Astrocyte (in vitro differentiated cells and primary cell): ENCODE measurements around the gene ARCN1.

ENCODE experiments used
- CTCF ChIP-seq: IDR thresholded peaks from 2 replicates; pipeline ENCODE4 v1.5.1; 2011; ENCODE audit warnings: low read depth, mild to moderate bottlenecking, inconsistent platforms, low read length, moderate library complexity; ENCODE audit not compliant: insufficient read depth
- EZH2 ChIP-seq: IDR thresholded peaks from 2 replicates; pipeline ENCODE4 v1.6.1; 2012; ENCODE audit warnings: mild to moderate bottlenecking, low read length, inconsistent platforms; ENCODE audit not compliant: insufficient read depth

DNA sequence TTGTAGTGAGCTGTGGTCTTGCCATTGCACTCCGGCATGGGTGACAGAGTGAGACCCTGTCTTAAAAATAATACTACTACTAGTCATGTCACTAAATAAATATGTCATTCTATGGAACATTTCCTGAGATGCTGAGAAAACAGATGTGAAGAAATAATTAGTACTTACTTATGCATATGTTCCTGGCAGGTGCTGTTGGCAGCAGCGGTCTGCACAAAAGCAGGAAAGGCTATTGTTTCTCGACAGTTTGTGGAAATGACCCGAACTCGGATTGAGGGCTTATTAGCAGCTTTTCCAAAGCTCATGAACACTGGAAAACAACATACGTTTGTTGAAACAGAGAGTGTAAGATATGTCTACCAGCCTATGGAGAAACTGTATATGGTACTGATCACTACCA lies 8.8 kb downstream of the ARCN1 start:
- TF ChIP-seq EZH2 = no peak
- no peak for TF ChIP-seq CTCF
